HL-60 (cell line): ENCODE data around the gene PSMD1.

ENCODE experiments used
- DNase-seq, 2 experiments: peaks; one replicate each; pipeline ENCODE4 v3.0.0-alpha.2; 2010 to 2020; ENCODE audit warnings: low read depth in 1 of 2, low spot score in 1 of 2
- H3K27ac ChIP-seq: fragments of 250-450 bp; sonication (Bioruptor Pico); replicated peaks from 2 replicates; pipeline ENCODE4 v1.5.1; 2020; ENCODE audit warnings: mild to moderate bottlenecking, moderate library complexity
- H3K27me3 ChIP-seq: fragments of 250-450 bp; sonication (Bioruptor Pico); 2 replicates; pipeline ENCODE4 v1.5.1; 2021; ENCODE audit warnings: mild to moderate bottlenecking, moderate library complexity; ENCODE audit not compliant: insufficient read depth, poor library complexity, severe bottlenecking
- H3K4me3 ChIP-seq: replicated peaks from 2 replicates; pipeline ENCODE4 v1.5.1; 2011; ENCODE audit warnings: mild to moderate bottlenecking, control low read depth, low read length; ENCODE audit not compliant: insufficient read depth
- GABPA ChIP-seq: IDR thresholded peaks from 2 replicates; pipeline ENCODE4 v1.6.1; 2012; ENCODE audit warnings: low read depth
- POLR2AphosphoS5 ChIP-seq: IDR thresholded peaks from 2 replicates; pipeline ENCODE4 v1.6.1; 2012; ENCODE audit warnings: low read depth
- SPI1 ChIP-seq: IDR thresholded peaks from 2 replicates; pipeline ENCODE4 v1.6.1; 2012; ENCODE audit warnings: low read depth, mild to moderate bottlenecking, borderline replicate concordance
- TF ChIP-seq, protein P1 (sequence below): IDR thresholded peaks from 2 replicates; pipeline ENCODE4 v1.6.1; 2012; ENCODE audit warnings: low read depth; ENCODE audit not compliant: insufficient replicate concordance
- TF ChIP-seq, protein P2 (sequence below): IDR thresholded peaks from one replicate; pipeline ENCODE4 v1.5.1; 2011; ENCODE audit warnings: low read length, control low read depth, inconsistent platforms; ENCODE audit not compliant: insufficient read depth

PSMD1 gene

DNA sequence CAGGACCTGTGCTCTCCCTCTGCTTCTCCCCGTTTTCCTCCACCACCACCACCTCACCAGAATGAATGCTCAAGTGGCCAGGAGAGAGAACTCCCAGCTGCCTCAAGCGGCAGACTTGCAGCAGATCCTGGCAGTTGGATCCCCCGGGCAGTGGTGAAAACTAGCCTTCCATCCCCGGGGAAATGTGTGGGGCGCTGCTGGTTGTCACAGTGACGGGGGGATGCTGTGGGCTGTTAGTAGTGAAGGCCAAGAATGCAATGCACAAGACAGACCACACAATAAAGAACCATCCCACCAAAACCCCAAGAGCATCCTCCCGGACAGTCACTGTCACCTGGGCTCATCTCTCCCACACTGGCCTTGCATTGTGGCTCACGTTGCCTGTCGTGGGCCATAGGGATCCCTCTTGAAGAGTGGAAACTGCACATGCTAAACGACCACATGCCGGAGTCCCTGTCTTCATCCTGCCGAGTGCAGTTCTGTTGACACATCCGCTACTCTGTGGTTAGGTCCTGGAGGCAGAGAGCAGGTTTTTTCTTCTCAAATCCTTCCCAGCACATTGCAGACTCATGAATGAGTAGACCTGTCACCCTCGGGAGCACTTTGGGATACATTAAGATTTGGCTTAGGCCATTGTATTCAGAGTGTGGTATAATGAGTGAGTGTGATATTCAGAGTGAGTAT lies 47.3 kb upstream of the PSMD1 start:
- DNase-seq: no peak
- Histone ChIP-seq H3K27ac (no peak overlapping the region), H3K4me3 (no peak overlapping the region), H3K27me3 (no peaks in the 10 kb centered on the region)
- no peak for TF ChIP-seq SPI1
- TF ChIP-seq GABPA: no peak
- TF ChIP-seq POLR2AphosphoS5: no peak
- TF ChIP-seq, protein P1, sequence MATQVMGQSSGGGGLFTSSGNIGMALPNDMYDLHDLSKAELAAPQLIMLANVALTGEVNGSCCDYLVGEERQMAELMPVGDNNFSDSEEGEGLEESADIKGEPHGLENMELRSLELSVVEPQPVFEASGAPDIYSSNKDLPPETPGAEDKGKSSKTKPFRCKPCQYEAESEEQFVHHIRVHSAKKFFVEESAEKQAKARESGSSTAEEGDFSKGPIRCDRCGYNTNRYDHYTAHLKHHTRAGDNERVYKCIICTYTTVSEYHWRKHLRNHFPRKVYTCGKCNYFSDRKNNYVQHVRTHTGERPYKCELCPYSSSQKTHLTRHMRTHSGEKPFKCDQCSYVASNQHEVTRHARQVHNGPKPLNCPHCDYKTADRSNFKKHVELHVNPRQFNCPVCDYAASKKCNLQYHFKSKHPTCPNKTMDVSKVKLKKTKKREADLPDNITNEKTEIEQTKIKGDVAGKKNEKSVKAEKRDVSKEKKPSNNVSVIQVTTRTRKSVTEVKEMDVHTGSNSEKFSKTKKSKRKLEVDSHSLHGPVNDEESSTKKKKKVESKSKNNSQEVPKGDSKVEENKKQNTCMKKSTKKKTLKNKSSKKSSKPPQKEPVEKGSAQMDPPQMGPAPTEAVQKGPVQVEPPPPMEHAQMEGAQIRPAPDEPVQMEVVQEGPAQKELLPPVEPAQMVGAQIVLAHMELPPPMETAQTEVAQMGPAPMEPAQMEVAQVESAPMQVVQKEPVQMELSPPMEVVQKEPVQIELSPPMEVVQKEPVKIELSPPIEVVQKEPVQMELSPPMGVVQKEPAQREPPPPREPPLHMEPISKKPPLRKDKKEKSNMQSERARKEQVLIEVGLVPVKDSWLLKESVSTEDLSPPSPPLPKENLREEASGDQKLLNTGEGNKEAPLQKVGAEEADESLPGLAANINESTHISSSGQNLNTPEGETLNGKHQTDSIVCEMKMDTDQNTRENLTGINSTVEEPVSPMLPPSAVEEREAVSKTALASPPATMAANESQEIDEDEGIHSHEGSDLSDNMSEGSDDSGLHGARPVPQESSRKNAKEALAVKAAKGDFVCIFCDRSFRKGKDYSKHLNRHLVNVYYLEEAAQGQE: no peak
- TF ChIP-seq, protein P2, sequence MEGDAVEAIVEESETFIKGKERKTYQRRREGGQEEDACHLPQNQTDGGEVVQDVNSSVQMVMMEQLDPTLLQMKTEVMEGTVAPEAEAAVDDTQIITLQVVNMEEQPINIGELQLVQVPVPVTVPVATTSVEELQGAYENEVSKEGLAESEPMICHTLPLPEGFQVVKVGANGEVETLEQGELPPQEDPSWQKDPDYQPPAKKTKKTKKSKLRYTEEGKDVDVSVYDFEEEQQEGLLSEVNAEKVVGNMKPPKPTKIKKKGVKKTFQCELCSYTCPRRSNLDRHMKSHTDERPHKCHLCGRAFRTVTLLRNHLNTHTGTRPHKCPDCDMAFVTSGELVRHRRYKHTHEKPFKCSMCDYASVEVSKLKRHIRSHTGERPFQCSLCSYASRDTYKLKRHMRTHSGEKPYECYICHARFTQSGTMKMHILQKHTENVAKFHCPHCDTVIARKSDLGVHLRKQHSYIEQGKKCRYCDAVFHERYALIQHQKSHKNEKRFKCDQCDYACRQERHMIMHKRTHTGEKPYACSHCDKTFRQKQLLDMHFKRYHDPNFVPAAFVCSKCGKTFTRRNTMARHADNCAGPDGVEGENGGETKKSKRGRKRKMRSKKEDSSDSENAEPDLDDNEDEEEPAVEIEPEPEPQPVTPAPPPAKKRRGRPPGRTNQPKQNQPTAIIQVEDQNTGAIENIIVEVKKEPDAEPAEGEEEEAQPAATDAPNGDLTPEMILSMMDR: no peak

DNA sequence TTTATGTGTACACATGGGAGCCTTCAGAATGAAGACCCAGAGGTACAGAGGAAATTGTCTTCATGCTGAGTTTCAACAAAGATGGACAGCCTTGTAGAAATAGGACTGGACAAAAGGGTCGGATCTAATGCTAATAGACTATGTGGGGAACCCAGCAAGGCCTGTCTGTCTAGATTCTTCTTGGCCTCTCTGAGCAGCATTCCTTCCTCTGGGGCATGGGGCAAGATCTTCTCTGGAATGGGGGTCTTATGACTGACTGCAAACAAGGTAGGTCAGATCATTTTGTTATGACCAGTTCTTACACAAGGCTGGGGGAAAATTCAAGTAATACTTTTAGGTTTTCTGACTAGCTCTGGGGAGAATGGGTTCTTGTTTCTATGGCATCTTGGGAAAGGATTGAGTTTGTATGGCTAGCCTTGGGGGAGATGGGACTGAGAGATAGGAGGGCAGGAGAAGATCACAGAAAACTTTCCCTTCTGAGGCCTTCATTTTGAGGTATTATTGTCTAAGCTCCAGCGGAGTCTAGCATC lies 46.4 kb upstream of the PSMD1 start:
- TF ChIP-seq, protein P1: no peak
- TF ChIP-seq GABPA (no peak), SPI1 (no peak), POLR2AphosphoS5 (no peak)
- TF ChIP-seq, protein P2: no peak
- Histone ChIP-seq H3K4me3 (no peak overlapping the region), H3K27ac (no peak overlapping the region), H3K27me3 (no peaks in the 10 kb centered on the region)
- no peak for DNase-seq

DNA sequence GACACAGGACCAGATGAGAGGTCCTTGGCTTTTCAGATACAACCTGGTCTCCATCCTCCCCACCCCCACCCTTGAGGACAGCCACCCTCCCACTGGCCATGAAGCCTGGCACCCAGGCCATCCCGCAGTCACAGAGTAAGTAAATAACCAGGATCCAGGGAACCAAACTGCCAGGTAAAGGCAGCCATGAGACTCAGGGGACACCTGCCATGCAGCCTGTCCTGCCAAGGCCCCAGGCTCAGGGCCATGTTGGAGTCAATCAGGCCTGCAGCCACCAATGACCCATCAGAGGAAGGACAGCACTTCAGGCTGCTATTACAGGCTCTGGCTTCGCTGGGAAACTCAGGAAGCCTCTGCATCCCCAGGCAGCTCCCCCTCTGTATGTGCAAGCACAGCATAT lies 45.1 kb upstream of the PSMD1 start:
- no peak overlapping the region for H3K27ac ChIP-seq
- TF ChIP-seq, protein P1: no peak
- TF ChIP-seq, protein P2: no peak
- no peak for TF ChIP-seq GABPA
- TF ChIP-seq SPI1: no peak
- no peak for TF ChIP-seq POLR2AphosphoS5
- no peak for DNase-seq
- H3K27me3 ChIP-seq: no peaks in the 10 kb centered on the region
- H3K4me3 ChIP-seq: no peak overlapping the region
